IPS-NIHi11 (cell line): ENCODE results near the gene MBD2.
"Not testable (repeated sequence)": the region's sequence is repeated elsewhere in the genome, so short reads cannot be mapped to it uniquely, and the experiment has no call there.

Source experiments
- DNase-seq: peaks from one replicate; pipeline ENCODE4 v3.0.0; 2012; ENCODE audit warnings: mixed read lengths, low spot score

Gene MBD2

DNA sequence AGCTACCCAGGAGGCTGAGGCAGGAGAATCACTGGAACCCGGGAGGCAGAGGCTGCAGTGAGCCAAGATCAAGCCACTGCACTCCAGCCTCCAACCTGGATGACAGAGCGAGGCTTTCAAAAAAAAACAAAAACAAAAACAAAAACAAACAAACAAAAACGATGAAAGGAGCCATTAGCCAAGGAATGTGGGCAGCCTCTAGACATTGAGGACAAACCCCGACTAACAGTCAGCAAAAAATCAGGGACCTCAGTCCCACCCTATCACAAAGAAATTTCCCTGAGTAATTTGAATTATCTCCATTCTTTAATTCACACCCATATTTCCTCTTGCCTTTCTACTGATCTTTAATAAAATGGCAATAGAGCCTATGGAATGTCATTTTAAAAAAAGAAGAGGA lies 75.8 kb downstream of the MBD2 start:
- DNase-seq: no peak

DNA sequence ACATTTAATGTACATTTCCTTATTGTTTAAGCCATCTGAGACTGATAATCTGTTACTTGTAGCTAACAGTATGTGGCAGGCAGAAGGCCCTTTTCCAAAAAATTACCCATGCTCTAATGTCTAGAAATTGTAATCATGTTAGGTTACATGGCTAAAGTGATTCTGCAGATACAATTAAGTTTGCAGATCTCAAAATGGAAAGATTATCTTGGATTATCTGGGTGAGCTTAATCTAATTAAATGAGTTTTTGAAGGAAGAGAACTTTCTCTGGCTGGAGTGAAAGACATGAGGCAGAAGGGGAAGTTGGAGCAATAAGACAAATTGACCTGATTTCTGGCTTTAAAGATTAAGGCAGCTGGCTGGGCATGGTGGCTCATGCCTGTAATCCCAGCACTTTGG lies 76.3 kb downstream of the MBD2 start:
- no peak for DNase-seq

DNA sequence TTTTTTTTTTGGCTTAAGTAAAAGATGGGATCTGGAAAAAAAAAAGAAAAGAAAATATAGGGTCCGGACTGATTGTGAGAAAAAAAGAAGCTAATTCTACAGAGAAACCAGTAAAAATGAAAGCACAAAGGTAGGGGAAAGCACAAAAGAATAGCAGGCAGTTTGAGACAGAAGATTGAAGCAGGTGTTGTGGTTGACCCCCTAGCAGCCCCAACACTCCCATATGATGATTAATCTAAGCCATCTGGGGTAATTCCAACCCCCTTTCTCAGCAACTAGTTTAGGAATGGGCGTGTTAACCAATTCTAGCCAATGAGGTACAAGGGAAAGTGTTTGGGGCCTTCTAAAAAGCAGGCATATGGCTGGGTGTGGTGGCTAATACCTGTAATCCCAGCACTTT lies 77.0 kb downstream of the MBD2 start:
- no peak for DNase-seq

DNA sequence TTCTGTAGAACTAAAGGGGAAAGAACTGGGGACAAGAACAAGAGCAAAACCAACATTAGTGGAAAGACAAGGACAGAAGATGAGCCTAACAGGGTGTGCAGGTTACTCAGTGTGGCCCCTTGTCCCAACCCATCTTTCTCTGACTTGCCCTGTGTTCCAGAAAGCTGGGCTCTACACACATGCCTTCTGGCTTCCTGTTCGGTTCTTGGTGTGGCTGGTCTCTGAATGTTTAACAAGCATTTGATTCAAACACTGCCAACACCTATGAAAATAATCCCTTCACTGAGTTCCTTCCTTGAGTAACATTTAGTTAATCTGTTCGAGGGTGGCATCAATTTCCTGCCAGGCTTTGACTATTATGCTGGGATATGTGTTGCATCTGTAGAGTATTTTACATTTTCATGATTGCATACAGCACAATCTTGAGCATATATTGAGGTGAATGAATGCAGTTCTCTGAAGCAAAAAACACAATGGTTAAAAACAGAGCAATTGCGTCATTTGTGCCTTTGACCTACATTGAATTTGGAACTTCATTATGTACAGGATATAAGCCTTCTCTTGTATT lies 83.3 kb downstream of the MBD2 start:
- no peak for DNase-seq

DNA sequence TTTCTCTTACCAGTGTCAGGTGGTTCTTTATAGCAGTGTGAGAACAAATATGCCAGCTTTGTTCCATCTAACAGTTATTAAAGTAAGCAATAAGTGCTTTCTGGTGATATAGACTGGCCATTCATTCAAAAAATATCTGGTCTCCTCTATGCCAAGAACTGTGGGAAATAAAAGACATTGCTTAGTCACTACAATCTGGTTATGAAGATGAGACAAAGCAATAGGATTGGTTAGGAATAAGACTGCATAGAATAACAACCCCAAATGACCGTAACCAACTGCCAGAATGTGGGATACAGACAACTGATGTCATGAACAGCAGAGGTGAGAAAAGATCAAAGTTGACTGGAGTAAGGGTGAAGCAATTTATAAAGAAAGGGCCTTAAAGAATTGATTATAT lies 83.8 kb downstream of the MBD2 start:
- DNase-seq: no peak

DNA sequence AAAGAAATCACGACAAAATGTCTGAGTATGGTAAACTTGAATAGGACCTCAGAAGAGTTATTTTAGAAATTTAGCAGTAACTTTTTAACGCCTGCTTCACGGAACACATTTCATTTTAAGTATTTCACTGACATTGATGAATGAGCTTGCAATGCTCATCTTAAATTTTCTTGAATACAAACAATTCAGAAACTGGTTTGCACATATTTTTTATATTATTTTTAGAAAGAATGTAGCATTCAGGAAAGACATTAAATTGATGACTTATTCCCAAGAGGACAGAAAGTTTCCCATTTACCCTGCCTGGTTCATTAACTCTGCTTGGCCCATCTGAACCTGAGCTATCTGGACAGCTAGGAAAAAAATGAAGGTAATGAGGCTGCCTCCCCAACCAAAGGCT lies 89.3 kb downstream of the MBD2 start:
- no peak for DNase-seq

DNA sequence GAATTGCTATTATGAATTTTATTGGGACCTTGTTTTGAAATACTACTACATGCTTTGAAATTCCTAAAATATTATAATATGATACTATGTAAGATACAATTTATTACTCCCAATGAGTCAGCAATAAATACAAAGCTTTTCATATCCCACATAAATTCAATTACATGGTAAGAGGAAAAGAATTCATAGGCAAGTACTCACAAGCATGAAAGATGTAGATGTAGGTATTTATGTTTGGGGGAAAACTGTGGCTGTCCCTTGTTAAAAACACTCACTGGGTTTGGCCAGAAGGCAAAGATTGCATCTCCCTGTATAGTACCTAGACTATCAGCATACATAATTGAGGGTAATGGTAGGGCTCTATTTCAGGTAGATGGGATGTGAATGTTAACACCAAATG lies 90.4 kb downstream of the MBD2 start:
- DNase-seq: no peak

DNA sequence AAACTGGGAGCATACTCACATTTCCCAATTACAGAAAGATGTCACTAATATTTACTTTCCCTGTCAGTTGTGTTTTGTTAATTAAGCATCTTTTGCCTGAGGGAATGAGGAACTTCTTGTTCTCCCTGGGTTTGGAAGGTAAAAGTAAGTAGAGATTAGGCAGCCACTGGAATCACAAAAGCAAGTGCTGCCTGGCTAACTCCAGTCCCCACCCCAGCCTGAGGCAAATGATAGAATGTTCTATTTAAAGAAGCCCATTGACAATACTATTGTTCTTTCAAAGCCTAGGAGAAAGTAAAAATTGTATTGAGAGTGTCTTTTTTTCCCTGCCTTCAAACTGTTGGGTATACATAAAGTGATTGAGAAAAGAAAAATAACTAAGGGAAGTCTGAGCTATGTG lies 93.8 kb downstream of the MBD2 start:
- DNase-seq: no peak

DNA sequence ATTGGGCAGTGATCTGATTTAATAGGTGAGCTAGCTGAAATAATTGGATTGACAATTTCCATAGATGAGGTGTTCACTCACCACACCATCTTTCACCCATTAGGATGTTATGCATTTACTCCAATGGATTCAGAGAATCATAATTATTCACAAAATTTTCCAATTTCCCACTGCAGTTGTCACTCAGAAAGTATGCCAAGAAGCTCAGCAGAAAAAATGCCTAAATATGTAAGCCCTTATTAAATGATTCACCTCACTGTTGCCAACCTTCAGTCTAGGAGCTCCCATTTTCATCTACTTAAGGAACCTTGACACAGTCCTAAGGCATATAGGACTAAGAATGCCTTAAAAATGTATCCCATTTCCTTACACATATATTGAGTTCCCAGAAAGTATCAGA lies 94.3 kb downstream of the MBD2 start:
- no peak for DNase-seq

DNA sequence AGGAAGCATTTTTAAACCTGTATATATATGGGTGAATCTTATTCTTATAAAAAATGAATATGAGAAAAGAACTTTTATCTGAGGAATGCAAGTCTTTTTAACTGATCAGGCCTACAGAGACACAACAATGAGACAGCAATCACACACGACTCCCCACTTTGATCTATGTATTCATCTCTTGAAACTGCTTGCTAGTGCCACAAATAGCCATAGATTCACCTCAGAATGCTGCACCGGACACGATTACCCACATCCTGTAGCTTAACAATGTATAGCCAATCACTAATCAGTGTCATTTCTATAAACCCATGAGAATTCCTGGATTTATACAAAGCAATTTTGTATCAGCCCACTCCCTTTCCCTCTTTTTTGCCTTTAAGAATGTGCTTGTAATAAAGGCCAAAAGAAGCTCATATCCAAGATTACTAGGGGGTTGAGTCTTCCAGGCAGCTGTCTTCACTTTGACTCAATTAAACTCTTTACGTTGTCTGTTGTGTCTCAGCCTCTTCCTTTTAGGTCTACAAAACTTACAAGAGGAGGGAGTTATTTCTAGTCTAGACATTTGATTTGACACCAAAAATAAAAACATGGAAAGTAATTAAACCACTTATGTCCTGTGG lies 94.9 kb downstream of the MBD2 start:
- DNase-seq: no peak

DNA sequence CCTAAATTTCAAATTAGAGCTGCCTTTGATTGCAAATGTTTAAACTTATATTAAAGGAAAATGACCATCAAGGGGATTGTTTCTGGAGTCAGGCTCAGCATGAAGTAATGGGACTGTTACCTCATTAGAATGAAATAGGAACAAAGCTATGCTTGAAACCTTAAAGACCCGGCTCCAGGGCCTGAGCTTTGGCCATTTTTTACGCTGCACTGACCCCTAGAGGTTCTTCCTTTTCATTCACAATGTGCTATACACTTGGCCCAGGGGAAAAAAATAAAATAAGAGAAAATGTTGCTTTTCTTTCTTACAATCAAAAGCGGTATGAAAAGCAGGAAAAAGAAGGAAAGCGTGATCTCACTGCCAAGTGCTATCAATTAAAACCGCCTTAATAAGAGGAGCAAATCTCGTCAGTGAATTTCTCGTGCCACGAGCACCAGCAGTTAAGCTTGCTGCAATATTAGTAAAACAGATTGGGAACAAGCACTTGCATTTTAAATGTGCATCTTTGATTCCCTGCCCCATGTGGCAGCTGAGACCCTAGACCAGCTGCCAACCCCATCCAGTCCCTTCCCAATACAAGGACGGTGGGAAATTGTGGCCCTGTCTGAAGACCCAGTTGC lies 96.6 kb downstream of the MBD2 start:
- peak; percentile 63 for DNase-seq

DNA sequence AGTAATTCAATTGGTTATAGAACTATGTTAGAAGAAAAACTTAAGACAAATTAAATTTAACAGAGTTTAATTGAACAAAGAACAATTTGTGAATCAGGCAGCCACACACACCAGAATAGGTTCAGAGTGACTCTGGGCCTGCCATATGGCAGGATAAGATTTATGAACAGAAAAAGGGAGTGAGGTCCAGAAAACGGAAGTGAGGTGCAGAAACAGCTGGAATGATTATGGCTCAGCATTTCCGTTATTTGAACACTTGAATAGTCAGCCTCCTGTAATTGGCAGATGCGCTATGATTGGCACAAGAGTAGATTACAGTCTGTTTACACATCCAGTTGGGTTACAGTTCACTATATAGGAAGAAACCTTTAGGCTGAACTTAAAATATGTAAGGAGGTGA lies 99.0 kb downstream of the MBD2 start:
- no peak for DNase-seq

DNA sequence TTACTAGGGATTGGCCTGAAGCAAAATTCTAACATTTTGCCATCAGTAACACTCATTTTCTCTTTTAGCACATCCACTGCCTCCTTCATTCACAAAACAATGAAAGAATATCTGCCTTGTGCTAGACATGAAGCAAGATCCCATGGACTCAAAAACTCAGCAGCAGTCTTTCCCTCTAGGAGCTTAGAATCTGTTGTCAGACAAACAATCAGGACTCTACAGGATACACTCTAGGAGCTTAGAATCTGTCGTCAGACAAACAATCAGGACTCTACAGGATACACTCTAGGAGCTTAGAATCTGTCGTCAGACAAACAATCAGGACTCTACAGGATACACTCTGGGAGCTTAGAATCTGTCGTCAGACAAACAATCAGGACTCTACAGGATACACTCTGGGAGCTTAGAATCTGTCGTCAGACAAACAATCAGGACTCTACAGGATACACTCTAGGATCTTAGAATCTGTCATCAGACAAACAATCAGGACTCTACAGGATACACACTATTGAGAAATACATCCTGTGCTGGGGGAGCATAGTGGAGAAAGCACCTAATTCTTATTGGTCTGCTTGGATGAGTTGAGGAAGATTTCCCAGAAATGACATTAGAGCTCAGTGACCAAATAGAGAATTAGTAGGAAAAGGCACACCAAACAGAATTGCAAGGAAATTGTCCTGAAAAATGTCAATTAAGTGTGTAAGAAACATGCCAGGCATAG lies 100.6 kb downstream of the MBD2 start:
- not testable (repeated sequence) for DNase-seq

DNA sequence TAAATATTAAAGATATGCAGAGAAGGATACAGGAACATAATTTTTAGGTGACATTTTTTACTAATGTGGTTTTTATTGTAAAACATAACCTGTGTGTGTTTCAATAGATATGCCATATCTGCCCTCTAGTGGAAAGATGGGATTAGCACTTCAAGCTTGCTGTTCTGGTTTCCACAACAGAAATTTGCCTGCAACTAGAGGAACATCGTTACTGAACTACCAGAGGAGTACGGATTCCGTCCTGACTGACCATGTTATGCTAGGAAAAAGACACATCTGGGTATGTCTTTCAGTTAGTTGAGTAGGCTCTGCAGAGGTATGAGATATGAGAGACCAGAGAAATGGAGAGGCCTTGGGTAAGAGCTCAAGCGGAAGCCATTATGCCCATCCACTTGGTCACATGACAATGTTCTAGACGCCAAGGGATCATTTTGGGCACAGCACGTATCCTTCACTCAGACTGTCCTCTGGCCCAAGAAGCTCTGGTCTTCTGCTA lies 104.9 kb downstream of the MBD2 start:
- DNase-seq: peak; percentile 52

DNA sequence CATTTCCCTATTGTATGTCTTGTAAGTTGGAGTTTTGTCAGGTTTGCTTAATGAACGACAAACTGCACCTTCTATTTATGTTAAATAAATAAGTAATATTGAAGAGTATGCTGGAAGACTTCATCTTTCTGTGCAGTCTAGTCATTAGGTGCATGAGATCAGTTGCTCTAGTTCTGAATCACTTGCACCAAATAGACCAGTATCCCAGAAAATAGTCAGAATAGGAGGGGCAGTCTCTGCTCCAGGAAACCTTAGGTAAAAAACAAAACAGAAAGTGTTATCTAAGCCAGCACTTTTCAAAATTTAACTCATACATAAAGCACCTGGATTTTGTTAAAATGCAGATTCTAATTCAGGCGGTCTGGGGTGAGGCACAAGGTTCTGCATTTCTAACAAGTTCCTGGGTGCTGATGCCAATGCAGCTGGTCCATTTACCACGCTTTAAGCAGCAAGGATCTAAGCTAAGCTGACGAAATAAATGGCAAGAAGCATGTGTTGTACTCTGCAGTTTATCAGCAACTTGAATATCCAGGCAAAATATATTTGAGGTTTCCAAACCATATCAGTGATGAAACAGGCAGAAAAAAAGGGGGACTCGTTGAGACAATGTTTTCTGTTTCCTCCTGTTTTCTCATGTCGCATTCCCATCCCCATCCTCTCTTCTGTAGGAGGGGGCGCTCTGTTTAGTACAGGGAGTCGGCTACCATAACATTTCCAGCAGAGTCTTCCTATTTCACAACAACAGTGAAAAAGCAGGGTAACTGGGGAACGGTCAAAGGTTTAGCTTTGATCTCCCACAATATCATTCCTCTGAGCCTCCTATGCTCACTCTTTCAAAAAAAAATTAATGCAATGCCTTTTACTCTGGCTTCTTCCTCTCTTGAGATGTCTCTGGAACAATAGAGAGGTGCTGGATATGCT lies 106.4 kb downstream of the MBD2 start:
- peak; percentile 17 for DNase-seq

DNA sequence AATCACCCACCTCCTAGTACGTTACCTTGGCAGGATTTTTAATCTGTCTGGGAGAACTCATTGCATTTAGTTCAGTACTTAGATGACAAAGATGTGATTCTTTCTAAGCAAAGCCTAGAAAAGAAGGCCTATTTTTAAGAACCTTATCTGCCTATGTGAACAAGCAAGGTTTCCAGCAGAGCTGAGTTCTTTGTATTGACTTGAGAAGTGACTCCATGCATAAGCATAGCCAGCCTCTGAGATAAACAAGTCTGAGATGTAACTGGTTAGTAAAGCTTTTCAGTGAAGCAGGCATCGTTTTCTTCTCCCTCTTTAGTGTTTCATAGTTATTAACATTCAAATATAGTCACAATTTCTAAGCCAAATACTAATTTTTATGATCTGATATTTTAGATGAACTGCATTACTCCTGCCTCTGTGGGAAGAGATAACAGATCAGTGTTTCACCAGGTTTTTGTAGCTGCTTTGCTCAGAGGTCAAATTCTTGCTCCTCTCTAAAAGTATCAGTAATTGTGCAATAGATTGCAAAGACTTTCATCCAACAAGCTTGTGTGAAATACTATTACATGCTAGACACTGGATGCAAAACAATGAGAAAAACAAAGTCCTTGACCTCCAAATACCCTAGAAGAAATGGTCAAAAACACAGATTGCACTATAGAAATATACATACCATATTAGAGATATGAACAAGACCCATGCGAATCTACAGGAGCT lies 107.8 kb downstream of the MBD2 start:
- peak; percentile 29 for DNase-seq

DNA sequence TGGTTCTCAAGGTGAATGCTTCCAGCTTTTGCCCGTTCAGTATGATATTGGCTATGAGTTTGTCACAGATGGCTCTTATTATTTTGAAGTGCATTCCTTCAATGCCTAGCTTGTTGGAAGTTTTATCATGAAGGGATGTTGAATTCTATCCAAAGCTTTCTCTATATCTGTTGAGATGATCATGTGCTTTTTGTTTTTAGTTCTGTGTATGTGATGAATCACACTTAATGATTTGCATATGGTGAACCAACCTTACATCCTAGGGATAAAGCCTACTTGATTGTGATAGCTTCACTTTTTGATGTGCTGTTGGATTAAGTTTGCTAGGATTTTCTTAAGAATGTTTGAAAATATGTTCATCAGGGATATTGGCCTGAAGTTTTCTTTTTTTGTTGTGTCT lies 112.1 kb downstream of the MBD2 start:
- no peak for DNase-seq

DNA sequence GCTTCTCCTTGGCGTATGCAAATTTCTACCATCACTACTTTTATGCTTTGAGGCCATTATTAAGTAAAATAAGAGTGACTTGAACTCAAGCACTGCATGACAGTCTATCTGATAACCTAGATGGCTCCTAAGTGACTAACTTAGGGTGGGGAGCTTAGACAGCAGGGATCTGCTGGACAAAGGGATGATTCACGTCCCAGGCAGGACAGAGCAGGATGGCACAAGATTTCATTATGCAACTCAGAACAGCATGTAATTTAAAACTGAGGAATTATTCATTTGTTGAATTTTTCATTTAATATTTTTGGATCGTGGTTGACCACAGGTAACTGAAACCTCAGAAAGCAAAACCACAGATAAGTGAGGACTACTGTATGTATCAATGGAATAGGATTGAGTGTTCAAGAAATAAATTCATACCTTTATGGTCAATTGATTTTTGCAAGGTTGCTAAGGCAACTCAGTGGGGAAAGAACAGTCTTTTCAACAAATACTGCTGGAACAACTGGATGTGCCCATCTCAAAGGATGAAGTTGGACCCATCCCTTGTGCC lies 115.3 kb downstream of the MBD2 start:
- DNase-seq: no peak

DNA sequence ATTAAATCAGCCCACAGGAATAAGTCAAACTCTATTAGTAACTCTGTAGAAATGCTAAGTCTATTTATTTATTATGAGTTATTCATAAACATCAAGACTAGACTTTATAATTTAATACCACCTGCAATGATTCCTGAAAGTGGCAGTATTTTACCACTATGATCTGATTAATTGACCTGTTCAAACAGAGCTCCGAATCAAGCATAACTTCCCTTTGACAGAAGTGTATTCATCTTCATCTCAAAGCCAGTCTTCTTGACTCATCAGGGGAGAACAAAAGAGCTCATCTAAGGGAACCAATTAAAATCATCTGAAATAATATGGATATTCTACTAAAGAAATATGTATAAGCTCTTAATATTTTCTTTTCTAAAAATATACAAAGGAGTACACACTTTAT lies 122.3 kb downstream of the MBD2 start:
- no peak for DNase-seq
